ENCODE measurements around the gene CCDC57.

The CCDC57 gene

GRCh38 chr17:82128287-82128686 is 84.4 kb downstream of the CCDC57 start:
- DNase-seq (ENCODE audit: low spot score) = no peak
- POLR2A ChIA-PET (ENCODE audit: low non-redundant PET) = interaction anchor here (0.5 kb wide), 1 partner anchor 8 kb away, joined by 8 read pairs; no protein-coding TSS in a partner anchor
- peak overlapping the region; percentile 5; the same call in 1 of the 2 replicates for H3K27ac ChIP-seq
- CTCF ChIA-PET = no interaction called here
- no peak for TF ChIP-seq CTCF (conservative IDR thresholded peaks at IDR 0.05; ENCODE audit: low read depth)

DNA sequence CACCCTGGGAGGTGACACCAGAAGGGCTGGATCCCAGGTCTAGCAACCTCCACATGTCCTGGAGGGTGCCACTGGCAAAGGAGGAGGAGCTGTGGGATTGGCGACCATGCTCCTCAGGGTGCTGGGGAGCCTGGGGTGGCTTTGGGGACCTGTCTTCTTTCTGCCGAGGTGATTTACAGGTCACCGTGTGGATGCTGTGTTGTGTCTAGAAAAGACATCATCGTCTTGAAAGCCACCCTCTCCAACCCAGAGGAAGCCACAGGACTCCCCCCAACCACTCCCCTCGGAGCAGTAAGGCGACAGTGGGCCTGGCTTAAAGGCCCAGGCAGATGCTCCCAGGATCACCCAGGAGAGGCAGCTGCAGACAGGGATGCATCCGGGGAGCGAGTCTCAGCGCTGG is 84.9 kb downstream of the CCDC57 start:
- ChIA-PET POLR2A (ENCODE audit: low non-redundant PET) (interaction anchor here (0.5 kb wide), 1 partner anchor 8 kb away, joined by 8 read pairs; no protein-coding TSS in a partner anchor), CTCF (no interaction called here)
- TF ChIP-seq CTCF (conservative IDR thresholded peaks at IDR 0.05; ENCODE audit: low read depth) = no peak
- H3K27ac ChIP-seq = no peak overlapping the region; the same call in 1 of the 2 replicates
- DNase-seq (ENCODE audit: low spot score) = no peak

DNA sequence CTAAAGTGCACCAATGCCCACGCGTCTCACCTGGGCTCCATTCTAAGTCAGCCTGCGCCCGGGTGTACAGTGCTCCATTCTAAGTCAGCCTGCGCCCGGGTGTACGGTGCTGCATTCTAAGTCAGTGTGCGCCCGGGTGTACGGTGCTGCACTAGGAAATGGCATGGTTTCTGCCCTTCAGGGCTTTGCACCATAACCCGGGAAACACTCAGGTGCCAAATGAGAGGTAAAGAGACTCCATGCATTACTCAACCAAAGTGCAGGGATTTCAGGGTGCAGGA is 85.4 kb downstream of the CCDC57 start:
- no peak for DNase-seq (ENCODE audit: low spot score)

DNA sequence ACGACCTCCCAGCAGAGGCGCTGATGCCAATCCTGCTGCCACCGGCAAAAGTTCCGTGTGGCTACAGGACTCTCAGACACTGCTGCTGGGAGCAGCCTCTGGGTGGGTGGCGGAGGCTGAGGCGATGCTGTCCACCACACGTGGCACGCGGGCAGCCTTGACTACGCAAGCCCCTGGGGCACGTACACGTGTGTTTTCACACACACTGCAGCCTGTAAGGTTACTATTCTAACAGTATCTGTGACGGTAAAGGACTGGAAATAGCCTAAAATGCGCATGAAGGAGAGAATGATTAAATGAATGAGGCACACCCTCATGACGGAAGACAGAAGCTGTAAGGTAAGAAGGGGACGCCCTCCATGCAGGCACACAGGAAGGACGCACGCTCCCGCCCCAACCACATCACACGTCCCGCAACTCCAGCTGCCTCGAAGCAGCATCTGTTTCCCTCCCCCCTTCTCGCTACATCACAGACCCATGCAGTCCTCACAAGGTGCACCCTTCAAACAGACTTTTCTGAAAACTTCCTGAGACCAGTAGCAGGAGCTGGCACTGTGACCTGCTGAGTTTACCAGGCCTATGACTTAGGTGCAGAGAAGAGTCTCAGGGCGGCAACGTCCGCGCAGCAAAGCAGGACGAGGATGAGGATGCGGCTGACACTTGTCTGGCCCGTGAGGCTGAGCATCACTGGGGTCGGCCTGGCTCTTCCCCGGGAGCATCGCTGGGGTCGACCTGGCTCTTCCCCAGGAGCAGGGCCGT is 85.9 kb downstream of the CCDC57 start:
- POLR2A ChIA-PET (ENCODE audit: low non-redundant PET) = no interaction called here
- no peak for DNase-seq (ENCODE audit: low spot score)
- CTCF ChIA-PET = interaction anchor here (0.7 kb wide), 1 partner anchor 89 kb away, joined by 4 read pairs; the partner anchor contains the start of gene DCXR
- no peak overlapping the region for H3K27ac ChIP-seq
- TF ChIP-seq CTCF (conservative IDR thresholded peaks at IDR 0.05; ENCODE audit: low read depth) = no peak

More for the DNA sequence above, 85.4 kb downstream of the CCDC57 start:
- CTCF ChIA-PET = interaction anchor here (0.7 kb wide), 1 partner anchor 90 kb away, joined by 4 read pairs; the partner anchor contains the start of gene DCXR
- no peak overlapping the region for H3K27ac ChIP-seq
- no peak for TF ChIP-seq CTCF (conservative IDR thresholded peaks at IDR 0.05; ENCODE audit: low read depth)
- POLR2A ChIA-PET (ENCODE audit: low non-redundant PET) = no interaction called here

- DNase-seq (ENCODE audit: low spot score) = no peak
- CTCF ChIA-PET = interaction anchor here (0.6 kb wide), 1 partner anchor 507 kb away, joined by 5 read pairs; no protein-coding TSS in a partner anchor
- POLR2A ChIA-PET (ENCODE audit: low non-redundant PET) = no interaction called here
- H3K27ac ChIP-seq = no peak overlapping the region
- no peak for TF ChIP-seq CTCF (conservative IDR thresholded peaks at IDR 0.05; ENCODE audit: low read depth)
These were observed 88.5 kb downstream of the CCDC57 start for GRCh38 chr17:82124101-82124500.

- POLR2A ChIA-PET (ENCODE audit: low non-redundant PET) = no interaction called here
- H3K27ac ChIP-seq = peak overlapping the region; percentile 22
- no peak for DNase-seq (ENCODE audit: low spot score)
- CTCF ChIA-PET = interaction anchor here (0.7 kb wide), 1 partner anchor 59 kb away, joined by 3 read pairs; no protein-coding TSS in a partner anchor
- TF ChIP-seq CTCF (conservative IDR thresholded peaks at IDR 0.05; ENCODE audit: low read depth) = no peak
These were observed 90.7 kb downstream of the CCDC57 start for GRCh38 chr17:82121660-82122629.
